Kidney epithelial cell (primary cell): ENCODE data around the gene IQGAP1. TPM values are rescaled to one million over a fixed set of nuclear protein-coding genes. Genes with fewer than 3 reads are reported as not detected.
"Not testable (repeated sequence)": the region's sequence is repeated elsewhere in the genome, so short reads cannot be mapped to it uniquely, and the experiment has no call there.

ENCODE experiments used
- DNase-seq: peaks from one replicate; pipeline ENCODE4 v3.0.0-alpha.2; 2010; ENCODE audit warnings: low read depth
- H3K27me3 ChIP-seq: 2 replicates; pipeline ENCODE4 v1.6.0; 2011; ENCODE audit warnings: low read length; ENCODE audit not compliant: control insufficient read depth, insufficient read depth
- H3K36me3 ChIP-seq: 2 replicates; pipeline ENCODE4 v1.5.1; 2011; ENCODE audit warnings: low read length; ENCODE audit not compliant: control insufficient read depth, insufficient read depth
- H3K4me3 ChIP-seq: 2 replicates; pipeline ENCODE4 v1.5.1; 2011; ENCODE audit warnings: low read depth, mild to moderate bottlenecking, control low read depth, low read length
- CTCF ChIP-seq: IDR thresholded peaks from 2 replicates; pipeline ENCODE4 v1.5.1; 2011; ENCODE audit warnings: mild to moderate bottlenecking, moderate library complexity, low read length, control low read depth, inconsistent platforms; ENCODE audit not compliant: insufficient read depth, poor library complexity, severe bottlenecking
- total RNA-seq: library from RNA; depleted of rRNA; stranded (reverse); fragments of >200 nt; gene quantifications from 2 replicates; pipeline ENCODE4 v1.2.3, GENCODE V29; 2015

IQGAP1 gene
- total RNA-seq, 1 donor from 2014 or later = 197 TPM

GRCh38 chr15:90344662-90345061 is 43.4 kb upstream of the IQGAP1 start:
- no peaks in the 10 kb centered on the region for H3K27me3 ChIP-seq
- DNase-seq = no peak
- H3K4me3 ChIP-seq = no peak overlapping the region
- no peaks in the 10 kb centered on the region for H3K36me3 ChIP-seq
- TF ChIP-seq CTCF = no peak

GRCh38 chr15:90345857-90346256 is 42.2 kb upstream of the IQGAP1 start:
- no peaks in the 10 kb centered on the region for H3K36me3 ChIP-seq
- TF ChIP-seq CTCF = no peak
- H3K4me3 ChIP-seq = no peak overlapping the region
- no peak for DNase-seq
- H3K27me3 ChIP-seq = no peaks in the 10 kb centered on the region

- H3K27me3 ChIP-seq, DNase-seq, H3K4me3 ChIP-seq, H3K36me3 ChIP-seq: not testable (repeated sequence)
These were observed 40.5 kb upstream of the IQGAP1 start for GRCh38 chr15:90347431-90348065.

- DNase-seq = no peak
- no peaks in the 10 kb centered on the region for H3K36me3 ChIP-seq
- TF ChIP-seq CTCF = no peak
- no peaks in the 10 kb centered on the region for H3K27me3 ChIP-seq
- H3K4me3 ChIP-seq = no peak overlapping the region
These were observed 39.6 kb upstream of the IQGAP1 start for GRCh38 chr15:90348456-90348855.

GRCh38 chr15:90349072-90349471 is 39.0 kb upstream of the IQGAP1 start:
- H3K36me3 ChIP-seq = no peaks in the 10 kb centered on the region
- TF ChIP-seq CTCF = no peak
- H3K27me3 ChIP-seq = no peaks in the 10 kb centered on the region
- no peak for DNase-seq
- no peak overlapping the region for H3K4me3 ChIP-seq

GRCh38 chr15:90349821-90350220 is 38.2 kb upstream of the IQGAP1 start:
- no peak for TF ChIP-seq CTCF
- Histone ChIP-seq H3K4me3 (no peak overlapping the region), H3K36me3 (no peaks in the 10 kb centered on the region), H3K27me3 (no peaks in the 10 kb centered on the region)
- DNase-seq = no peak
